ENCODE measurements around the gene CDC34.

CDC34 gene

DNA sequence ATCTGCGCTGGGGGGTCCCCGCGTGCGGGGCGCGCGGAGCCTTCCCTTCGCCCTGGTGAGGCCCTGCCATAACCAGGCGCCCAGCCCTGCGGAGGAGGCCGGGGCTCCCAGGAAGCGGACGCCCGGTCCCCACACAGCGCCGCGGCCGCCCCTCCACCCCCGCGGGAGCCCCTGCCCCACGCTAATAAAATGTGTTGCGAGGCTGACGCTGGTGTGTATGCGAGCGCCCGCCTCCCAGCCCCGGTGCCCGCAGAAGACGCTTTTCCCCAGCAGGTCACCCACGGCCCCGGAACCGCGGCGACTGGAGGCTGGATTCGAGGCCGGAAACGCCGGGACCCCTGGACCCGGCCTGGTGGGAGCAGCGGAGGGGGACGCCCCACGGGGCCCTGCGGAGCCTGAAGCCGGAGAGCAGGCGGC, 12.1 kb upstream of the CDC34 start:
- no peak for DNase-seq (ENCODE audit: low read depth)

DNA sequence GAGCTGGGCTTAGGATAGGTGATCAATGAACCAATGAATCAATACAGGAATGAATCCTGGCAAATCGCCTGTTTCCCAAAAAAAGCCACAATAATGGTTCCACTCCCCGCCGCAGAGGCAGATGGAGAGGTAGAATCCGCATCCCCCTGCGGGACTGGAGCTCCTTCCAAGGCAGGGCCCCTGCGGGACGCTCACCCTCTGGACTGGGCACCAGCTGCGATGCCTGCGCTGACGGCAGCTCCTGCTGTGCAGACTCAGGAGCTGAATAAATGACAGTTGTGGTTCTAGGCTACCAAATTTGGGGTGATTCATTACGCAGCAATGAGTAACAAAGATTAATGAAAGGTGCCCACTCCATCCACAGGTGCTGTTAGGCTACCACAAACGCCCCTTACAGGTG, 8.8 kb upstream of the CDC34 start:
- DNase-seq (ENCODE audit: low read depth) = no peak

DNA sequence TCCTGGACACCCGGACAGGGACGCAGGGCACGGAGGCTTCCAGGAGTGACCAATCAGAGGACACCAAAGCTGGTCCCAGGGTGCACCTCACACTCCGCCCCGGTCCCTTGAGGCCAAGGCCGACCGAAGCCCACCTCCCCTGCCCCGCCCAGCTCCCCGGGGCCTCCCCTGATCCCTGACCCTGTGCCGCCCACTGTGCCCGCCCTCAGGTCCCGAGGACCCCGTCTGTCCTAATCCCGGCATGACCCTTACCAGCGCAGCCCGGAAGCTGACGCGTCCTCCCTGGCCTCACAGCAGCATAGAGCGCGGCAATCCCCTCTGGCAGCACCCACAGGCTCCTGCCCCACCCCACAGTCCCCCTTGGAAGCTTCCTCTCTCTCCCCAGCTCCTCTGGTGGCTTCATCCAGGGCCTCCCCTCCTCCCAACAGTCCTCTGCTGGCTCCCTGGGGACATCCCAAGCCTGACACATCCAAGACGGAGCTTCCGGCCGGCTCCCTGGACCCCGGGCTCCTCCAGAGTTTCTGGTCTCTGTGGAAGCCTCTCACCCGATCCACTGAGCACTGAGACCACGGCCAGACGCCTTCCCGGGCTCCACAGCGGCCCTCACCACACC, 7.4 kb upstream of the CDC34 start:
- DNase-seq (ENCODE audit: low read depth) = no peak

DNA sequence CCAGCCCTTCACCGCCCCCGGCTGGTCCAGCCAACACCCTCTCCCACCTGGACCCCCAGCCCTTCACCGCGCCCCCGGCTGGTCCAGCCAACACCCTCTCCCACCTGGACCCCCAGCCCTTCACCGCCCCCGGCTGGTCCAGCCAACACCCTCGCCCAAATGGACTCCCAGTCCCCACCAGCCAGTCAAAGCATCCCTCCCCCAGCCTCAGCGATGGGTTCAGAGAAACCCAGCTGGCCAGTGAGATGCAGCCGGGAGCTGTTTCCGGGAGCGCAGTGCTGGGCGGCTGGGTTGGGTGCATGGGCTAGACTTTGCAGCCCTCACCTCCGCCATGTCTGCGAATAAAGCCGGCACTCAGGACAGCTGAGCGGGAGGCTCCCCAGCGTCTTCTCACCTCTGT, 6.5 kb upstream of the CDC34 start:
- no peak for DNase-seq (ENCODE audit: low read depth)

DNA sequence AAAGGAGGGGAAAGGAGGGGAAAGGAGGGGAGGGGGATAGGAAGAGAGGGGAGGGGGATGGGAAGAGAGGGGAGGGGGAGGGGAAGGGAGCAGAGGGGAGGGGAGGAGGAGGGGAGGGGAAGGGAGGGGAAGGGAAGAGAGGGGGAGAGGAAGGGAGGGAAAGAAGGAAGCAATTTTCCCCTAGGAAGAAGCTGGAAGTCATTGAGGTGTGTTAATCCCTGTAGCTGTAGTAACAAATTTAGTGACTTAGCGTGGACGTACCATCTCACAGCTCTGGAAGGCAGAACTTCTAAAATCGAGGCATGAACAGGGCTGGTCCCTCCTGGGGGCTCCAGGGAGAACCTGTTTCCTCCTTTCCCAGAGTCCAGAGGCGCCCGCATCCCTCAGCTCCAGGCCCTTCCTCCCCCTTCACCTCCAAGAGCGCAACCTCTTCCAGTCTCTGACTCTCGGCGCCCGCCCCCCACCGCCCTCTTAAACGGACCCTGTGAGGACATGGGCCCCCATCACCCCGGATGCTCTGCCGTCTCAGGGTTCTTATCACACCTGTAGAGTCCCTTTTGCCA, 5.6 kb upstream of the CDC34 start:
- DNase-seq (ENCODE audit: low read depth) = no peak

DNA sequence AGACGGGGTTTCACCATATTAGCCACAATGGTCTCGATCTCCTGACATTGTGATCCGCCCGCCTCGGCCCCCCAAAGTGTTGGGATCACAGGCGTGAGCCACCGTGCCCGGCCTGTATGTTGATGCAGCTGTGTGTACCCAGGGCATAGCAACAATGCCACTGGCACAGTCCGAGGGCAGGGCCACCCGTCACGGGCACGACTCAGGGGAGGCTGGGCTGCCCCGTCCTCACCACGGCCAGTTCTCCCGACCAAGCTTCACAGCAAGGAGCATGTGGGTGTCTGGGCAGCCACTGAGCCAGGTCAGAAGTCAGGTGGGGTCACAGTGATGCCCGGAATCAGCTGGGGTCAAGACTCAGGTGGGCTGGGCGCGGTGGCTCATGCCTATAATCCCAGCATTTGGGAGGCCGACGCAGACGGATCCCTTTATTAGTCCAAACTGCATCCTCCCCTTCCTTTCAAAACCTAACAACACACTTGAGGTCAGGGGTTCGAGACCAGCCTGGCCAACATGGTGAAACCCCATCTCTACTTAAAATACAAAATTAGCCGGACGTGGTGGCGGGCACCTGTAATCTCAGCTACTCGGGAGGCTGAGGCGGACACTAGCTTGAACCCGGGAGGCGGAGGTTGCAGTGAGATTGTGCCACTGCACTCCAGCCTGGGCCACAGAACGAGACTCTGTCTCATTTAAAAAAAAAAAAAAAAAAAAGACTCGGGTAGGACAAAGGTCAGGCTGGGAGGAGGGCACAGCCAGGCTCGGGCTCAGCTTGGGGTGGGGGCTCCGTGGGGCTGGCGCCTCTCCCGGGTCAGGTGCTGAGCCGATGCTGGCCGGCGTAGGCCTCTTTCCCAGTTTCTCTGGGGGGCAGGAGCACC, 1.2 kb upstream of the CDC34 start:
- no peak for DNase-seq (ENCODE audit: low read depth)

DNA sequence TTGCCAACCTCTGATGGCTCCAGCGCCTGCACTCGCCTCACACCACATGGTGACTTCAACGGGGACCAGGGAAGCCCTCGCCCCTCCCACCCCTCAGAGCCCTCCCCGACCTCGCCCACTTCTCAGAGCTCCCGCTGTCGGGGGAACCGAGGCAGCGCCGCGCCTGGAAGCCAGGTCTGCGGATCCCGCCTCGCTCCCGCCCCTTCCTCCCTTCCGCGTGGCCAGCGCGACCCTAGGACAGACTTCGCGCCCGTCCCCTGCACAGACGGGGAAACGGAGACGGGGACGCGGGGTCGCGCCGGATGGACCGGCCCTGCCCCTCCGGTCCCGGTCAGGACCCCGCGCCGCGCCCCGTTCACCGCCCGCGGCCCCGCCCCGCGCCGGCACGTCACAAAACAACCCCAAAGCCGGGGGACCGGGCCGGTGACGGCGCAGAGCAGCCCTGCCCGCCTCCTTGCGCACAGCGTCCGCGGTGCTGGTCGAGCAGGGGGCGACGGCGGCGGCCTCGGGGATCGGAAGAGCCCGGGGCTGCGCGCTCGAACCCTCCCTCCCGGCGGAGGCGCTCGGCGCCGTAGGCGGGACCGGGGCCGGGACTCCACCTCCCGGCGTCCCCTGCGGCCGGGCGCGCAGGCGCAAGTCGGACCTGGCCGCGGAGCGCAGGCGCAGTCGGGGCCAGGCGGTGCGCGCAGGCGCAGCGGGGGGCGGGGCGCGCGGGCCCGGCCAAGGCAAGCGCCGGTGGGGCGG, 379 bp upstream of the CDC34 start:
- DNase-seq (ENCODE audit: low read depth) = peak; percentile 69

DNA sequence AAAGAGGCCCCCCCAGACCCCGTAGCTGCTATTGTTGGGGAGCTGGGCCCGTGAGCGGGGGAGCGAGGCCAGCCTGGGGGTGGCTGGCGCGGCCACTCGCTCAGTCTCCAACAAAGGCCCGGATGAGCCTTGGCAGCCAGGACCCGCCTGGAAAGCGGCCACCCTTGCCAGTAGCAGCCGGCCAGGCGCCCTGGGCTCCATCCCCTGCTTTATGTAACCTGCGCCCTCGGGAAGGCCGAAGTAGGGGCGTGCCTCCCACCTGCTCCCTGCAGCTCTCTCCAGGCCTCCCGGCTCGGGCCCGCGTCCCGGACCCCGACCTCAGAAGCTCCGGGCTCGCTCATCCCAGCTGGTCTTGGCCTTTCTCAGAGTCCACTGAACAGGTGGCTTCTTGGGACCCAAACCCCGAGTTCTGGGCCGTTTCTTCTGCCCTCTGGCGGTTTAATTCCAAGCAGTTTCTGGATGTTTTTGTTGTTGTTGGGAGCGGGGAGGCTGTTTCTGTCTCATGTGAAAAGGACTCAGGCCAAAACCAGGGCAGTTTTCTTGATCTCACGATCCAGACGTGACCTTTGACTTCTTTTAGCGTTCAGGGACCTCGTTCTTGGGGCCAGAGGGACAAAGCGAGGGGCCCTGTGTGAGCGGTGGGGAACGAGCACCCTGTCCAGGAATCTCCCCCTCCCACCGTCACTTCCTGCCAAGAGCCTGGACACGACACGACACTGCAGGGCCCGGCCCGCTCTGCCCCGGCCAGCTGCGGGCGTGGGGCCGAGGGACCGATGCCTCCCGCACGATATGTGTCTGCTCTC, 1.2 kb downstream of the CDC34 start:
- peak; percentile 61 for DNase-seq (ENCODE audit: low read depth)

DNA sequence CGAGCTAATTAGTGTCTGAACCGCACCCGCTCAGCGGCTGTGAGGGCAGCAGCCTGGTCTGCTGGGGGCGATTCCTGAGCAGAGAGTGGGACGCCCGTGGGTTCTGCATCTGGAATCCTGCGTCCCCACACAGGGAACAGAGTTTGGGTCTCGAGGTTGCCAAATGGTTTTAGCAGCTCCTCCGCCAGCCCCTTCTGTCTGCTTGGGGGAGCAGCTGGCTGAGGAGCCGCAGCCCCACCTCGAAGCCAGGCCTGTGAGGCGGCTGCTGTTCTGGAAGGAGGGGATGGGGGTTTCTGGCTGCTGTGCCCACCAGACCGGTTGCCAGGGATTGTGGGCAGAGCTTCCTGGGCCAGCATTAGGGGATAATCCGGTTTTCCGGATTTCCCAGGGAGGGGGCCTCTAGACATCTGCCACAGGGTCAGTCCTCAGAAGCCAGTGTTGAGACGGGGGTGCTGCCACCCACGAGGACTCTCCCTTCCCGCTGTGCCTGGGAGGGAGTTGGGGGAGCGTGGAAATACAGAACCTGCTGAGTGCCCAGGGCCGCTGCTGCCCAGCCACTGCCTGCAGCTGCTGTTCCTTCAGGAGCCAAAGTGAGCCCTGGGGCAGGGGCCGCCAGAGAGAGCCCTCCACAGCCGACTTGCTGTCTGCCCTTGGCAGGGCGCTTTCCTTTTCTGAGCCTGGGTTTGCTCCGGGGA, 2.0 kb downstream of the CDC34 start:
- DNase-seq (ENCODE audit: low read depth) = no peak

DNA sequence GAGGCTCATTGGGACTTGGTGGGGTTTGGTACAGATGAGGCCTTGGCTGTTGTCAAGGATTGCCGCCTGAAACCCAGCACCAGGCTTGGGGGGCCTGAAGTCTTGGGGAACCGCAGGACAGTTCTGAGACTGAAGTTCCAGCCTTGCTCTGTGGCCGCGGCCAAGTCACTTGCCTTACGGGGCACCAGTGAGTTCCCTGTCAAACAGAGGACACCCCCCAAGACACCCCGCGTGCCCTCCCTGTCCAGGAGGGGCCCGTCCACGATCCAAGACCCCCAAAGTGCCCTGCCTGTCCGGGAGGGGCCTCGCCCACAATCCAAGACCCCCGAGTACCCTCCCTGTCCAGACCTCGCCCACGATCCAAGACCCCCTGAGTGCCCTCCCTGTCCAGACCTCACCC, 2.5 kb downstream of the CDC34 start:
- DNase-seq (ENCODE audit: low read depth) = no peak

DNA sequence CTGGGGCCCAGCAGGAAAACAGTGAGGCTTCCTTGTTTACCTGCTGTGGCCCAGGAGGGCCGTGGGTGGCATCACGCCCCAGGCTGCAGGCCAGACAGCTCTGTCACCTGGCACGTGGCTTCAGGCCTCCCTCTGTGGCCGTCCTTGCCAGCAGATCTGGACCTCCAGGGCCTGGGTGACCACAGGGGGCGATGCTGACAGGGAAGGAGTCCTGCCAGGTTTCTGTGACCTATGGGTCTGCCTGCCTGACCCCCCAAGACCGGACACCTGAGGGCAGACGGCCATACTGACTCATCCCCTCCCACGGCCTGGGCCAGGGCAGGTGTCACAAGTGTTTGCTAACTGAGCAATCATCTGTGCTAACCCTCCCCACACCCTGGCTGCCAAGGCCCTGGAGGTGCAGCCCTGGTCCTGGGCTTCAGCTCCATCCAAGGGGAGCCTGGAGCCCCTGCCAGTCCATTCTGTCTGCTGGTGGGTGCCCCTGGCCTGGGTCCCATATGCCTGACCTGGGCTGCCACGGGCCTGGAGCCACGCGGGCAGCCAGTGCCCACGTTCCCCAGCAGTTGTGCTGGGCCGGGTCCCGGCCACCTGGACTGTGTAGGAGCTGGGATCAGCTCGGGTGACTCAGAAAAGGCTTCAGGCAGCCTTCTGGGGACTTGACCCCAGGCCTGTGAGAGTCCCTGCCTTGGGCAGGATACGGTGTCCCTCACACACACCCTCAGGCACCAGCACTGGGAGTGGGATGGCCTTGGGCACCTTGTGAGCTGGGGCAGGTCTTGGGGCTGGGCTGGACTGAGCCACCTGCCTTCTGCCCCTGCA, 3.7 kb downstream of the CDC34 start:
- DNase-seq (ENCODE audit: low read depth) = no peak

DNA sequence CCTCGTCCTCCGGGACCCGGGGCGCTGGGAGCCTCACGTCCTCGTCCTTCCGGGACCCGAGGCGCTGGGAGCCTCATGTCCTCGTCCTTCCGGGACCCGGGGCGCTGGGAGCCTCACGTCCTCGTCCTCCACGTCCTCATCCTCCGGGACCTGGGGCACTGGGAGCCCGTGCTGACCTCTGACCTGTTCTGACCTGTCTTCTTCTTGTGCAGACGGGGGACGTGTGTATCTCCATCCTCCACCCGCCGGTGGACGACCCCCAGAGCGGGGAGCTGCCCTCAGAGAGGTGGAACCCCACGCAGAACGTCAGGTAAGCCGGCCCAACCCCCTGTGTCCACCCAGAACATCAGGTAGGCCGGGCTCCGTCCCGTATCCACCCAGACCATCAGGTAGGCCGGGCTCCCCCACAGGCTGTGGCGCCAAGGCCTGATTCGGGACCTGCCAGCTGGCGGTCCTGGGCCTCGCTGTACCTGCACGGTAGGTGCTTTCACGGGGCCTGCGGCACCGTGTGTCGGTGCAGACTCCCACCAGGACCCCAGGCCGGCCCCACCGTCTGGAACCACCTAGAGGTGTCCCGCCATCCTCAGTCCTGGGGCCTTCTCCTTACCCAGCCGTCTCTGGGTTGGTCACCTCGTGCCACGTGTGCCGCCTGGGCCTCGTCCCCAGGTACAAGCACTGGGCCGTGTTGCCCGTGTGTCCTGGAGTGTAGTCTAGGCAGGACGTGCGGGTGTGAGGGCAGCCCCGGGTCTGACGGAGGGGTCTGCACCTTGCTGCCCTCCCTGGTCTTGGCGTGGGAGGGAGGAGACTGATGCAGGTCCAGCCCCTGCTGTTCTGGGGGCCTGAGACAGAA, 4.7 kb downstream of the CDC34 start:
- no peak for DNase-seq (ENCODE audit: low read depth)

DNA sequence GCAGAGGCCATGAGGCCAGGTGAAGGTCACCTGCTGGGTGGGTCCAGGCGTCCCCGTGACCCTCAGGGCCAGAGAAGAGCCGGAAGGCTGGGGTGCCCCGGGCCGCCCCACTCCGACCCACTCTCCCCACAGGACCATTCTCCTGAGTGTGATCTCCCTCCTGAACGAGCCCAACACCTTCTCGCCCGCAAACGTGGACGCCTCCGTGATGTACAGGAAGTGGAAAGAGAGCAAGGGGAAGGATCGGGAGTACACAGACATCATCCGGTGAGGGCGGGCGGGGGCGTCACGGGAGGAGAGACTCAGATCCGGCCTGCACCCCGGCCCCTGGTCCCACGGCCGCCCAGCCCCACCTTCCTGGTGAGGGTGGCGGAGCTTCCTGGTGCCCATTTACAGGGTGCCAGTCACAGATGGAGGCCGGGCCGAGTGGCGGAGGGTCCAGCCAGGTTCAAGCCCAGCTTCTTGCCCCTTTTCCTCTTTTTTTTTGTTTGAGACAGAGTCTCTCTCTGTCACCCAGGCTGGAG, 5.4 kb downstream of the CDC34 start:
- no peak for DNase-seq (ENCODE audit: low read depth)

DNA sequence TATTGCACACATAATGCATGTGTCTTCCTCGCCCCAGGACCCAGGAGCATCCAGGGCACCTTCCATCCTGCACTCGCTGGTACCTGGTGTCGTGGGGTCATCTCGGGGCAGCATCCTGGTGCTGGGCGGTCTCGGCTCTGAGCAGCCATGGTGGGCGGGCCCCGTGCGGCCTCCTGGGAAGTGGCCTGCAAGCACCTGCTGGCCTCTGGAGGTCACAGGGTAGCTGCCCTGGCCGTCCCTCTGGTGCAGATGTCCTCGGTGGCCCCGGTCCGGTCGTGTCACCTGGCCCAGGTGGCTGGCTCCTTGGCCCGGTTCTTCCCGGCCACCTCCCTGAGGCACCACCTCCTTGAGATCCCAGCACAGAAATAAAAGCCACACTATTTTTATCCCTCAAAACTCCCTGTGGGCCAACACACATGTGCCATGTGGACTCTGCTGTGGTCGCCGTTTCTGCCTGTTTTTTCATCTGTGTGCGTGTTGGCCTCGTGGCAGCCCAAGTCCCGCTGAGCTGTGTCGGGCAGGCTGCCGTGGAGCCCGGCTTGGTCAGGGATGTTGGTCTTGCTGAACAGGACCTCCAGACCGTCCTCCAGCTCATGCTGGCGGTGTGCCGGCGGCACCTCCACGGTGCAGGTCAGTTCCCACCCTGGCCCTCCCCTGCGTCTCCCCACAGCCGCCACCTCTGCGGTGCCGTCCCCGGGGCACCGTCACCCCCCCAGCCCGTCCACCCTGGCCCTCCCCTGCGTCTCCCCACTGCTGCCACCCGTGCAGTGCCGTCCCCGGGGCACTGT, 7.3 kb downstream of the CDC34 start:
- DNase-seq (ENCODE audit: low read depth) = no peak

DNA sequence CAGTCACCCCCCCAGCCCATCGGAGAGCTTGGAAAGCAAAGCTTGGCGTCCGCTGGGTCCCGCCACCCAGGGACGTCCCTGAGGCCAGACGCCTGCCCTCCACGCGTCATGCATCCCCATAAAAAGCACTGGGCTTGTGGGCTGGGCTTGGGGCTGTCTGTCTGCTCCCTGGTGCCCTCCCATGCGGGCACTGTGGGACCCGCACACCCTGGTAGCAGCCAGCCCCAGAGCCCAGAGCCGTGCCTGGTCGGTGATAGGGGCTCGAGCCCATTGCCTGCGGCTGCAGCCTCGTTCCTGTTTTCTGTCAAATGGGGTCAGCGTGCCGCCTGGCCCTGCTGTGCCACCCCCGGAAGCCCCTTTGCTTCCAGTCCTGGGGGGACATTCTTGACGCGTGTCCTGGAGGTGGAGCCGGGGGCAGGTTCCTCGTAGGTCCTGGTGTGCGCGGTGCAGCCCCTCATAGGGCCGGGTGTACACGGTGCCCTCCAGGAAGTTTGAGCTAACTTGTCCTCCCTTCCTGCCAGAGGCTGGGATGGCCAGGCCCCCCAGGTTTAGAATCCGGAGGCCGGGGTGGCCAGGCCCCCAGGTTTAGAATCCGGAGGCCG, 8.0 kb downstream of the CDC34 start:
- no peak for DNase-seq (ENCODE audit: low read depth)

DNA sequence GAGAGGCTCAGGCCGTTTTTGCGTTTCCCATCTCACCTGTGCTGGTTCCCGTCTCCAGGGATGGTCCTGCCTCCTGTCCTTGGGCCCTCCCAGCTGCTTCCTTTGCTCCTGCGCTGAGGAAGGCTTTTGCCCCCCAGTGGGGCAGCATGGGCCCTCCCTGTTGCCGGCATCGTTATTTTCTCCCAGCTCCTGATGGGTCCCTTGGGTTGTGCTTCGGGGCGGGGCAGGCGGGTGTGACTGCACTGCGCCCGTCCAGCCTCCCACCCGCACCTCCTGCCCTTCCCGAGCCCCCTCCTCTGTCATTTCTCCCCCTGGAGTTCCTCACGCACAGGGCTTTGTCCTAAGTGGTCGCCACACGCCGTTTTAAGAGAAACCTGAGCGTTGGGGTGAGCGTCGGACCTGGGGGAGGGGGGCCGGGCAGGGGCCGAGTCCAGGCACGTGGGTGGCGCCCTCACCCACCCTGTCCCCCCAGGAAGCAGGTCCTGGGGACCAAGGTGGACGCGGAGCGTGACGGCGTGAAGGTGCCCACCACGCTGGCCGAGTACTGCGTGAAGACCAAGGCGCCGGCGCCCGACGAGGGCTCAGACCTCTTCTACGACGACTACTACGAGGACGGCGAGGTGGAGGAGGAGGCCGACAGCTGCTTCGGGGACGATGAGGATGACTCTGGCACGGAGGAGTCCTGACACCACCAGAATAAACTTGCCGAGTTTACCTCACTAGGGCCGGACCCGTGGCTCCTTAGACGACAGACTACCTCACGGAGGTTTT, 9.5 kb downstream of the CDC34 start:
- no peak for DNase-seq (ENCODE audit: low read depth)

DNA sequence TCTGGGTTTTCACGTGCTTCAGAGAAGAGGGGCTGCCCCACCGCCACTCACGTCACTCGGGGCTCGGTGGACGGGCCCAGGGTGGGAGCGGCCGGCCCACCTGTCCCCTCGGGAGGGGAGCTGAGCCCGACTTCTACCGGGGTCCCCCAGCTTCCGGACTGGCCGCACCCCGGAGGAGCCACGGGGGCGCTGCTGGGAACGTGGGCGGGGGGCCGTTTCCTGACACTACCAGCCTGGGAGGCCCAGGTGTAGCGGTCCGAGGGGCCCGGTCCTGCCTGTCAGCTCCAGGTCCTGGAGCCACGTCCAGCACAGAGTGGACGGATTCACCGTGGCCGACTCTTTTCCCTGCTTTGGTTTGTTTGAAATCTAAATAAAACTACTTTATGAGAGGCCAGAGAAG, 10.1 kb downstream of the CDC34 start:
- DNase-seq (ENCODE audit: low read depth) = no peak
